ENCODE results near the gene POLR2J. TPM values are rescaled to one million over a fixed set of nuclear protein-coding genes. Genes with fewer than 3 reads are reported as not detected.
"Not testable (repeated sequence)": the region's sequence is repeated elsewhere in the genome, so short reads cannot be mapped to it uniquely, and the experiment has no call there.

Gene POLR2J
- total and polyA plus RNA-seq, 2 donors = 12.5 to 71.3 TPM

DNA sequence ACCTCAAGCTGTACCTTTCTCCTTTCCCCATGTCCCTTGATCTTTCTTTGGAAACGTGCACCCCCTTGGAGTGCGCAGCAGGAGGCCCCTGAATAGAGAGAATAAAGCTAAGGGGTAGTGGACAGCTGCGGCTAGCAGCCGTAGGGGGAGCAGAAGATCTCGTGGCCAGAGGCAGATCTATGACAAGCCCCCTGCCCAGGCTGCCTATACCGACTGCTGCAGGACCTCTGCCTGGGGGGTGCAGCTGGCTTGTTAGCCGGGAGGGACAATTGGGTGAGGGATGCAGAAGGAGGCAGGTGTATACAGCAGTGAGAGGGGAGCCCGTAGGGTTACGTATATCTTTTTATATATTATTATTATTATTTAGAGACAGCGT is 475 bp upstream of the POLR2J start:
- DNase-seq (ENCODE audit: extremely low spot score) = not testable (repeated sequence)
- WGBS = 0% methylated on average over 2 of the region's 10 CpGs

GRCh38 chr7:102474736-102475435 is 3.8 kb downstream of the POLR2J start:
- H3K36me3 ChIP-seq (ENCODE audit: insufficient read depth); DNase-seq (ENCODE audit: extremely low spot score); H3K27ac ChIP-seq (ENCODE audit: low read depth); H3K4me1 ChIP-seq (ENCODE audit: insufficient read depth); H3K4me3 ChIP-seq (ENCODE audit: low read depth, low read length): not testable (repeated sequence)
- whole genome bisulfite sequencing = 64% methylated on average over 10 of the region's 19 CpGs

More for the DNA sequence above, 475 bp upstream of the POLR2J start:
- not testable (repeated sequence) for H3K36me3 ChIP-seq (ENCODE audit: insufficient read depth); H3K4me1 ChIP-seq (ENCODE audit: insufficient read depth); H3K27ac ChIP-seq (ENCODE audit: low read depth); H3K4me3 ChIP-seq (ENCODE audit: low read depth, low read length)

DNA sequence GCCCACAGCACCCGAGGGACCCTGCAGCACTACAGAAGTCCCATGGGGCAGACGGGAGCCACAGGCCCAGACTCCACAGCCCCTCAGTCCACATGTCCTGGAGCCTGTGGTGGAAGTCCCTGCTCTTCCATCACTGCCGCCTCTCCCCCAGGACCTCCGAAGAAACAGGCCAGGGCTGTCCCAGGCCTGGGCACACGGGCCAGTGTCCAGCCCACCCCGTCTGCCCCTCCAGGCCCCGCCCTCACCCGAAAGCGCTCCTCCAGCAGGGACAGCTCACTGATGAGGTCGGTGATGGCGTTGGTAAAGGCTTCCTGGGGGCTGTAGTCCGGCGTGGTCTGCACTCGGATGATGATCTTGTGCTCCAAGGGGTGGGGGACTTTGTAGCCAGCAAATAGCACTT is 4.6 kb downstream of the POLR2J start:
- not testable (repeated sequence) for DNase-seq (ENCODE audit: extremely low spot score); H3K4me1 ChIP-seq (ENCODE audit: insufficient read depth); H3K27ac ChIP-seq (ENCODE audit: low read depth); H3K36me3 ChIP-seq (ENCODE audit: insufficient read depth); H3K4me3 ChIP-seq (ENCODE audit: low read depth, low read length)
- WGBS = 80% methylated on average over 13 of the region's 14 CpGs

GRCh38 chr7:102473271-102473991 is 5.3 kb downstream of the POLR2J start:
- 77% methylated on average over 23 of the region's 23 CpGs for WGBS
- Histone ChIP-seq H3K4me1 (ENCODE audit: insufficient read depth) (no peaks in the 10 kb centered on the region), H3K27ac (ENCODE audit: low read depth) (no peak overlapping the region), H3K4me3 (ENCODE audit: low read depth, low read length) (no peak overlapping the region), H3K36me3 (ENCODE audit: insufficient read depth) (no peaks in the 10 kb centered on the region)
- DNase-seq (ENCODE audit: extremely low spot score) = no peak

DNA sequence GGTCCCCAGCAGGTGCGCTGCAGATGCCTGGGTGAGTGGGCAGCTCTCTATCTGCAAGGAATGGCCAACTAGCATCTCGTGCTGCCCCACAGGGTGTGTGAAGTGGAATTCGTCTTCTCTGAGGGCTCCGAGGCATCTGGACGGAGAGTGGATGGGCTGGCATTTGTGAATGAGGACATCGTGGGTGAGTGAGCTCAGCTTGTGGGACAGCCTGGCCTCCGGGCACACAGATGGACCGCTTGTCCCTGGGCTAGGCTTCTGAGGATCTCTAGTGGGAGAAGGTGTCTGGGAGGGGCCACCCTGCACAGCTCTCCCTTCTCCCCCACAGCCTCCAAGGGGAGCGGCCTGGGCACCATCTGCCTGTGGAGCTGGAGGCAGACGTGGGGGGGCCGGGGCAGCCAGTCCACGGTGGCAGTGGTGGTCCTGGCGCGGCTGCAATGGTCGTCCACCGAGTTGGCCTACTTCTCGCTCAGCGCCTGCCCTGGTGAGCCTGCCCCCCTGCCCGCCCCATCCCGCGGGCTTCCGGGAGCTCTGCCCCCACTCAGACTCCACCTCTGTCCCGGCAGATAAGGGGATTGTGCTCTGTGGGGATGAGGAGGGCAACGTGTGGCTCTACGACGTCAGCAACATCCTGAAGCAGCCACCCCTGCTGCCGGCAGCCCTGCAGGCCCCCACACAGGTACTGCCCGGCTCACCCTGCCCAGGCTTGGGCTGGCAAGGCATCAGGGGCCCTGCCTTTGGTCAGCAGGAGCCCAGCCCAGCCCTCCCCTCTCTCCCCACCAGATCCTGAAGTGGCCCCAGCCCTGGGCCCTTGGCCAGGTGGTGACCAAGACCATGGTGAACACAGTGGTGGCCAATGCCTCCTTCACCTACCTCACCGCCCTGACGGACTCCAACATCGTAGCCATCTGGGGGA is 6.3 kb downstream of the POLR2J start:
- no peak for DNase-seq (ENCODE audit: extremely low spot score)
- H3K36me3 ChIP-seq (ENCODE audit: insufficient read depth) = no peaks in the 10 kb centered on the region

GRCh38 chr7:102471791-102472125 is 7.0 kb downstream of the POLR2J start:
- Histone ChIP-seq H3K36me3 (ENCODE audit: insufficient read depth) (no peaks in the 10 kb centered on the region), H3K4me3 (ENCODE audit: low read depth, low read length) (no peak overlapping the region), H3K27ac (ENCODE audit: low read depth) (no peak overlapping the region), H3K4me1 (ENCODE audit: insufficient read depth) (no peaks in the 10 kb centered on the region)
- no peak for DNase-seq (ENCODE audit: extremely low spot score)
- WGBS = 82% methylated on average over 6 of the region's 6 CpGs

More for the DNA sequence above, 6.3 kb downstream of the POLR2J start:
- 71% methylated on average over 31 of the region's 31 CpGs for WGBS
- no peak overlapping the region for H3K27ac ChIP-seq (ENCODE audit: low read depth)
- H3K4me1 ChIP-seq (ENCODE audit: insufficient read depth) = no peaks in the 10 kb centered on the region
- no peak overlapping the region for H3K4me3 ChIP-seq (ENCODE audit: low read depth, low read length)

DNA sequence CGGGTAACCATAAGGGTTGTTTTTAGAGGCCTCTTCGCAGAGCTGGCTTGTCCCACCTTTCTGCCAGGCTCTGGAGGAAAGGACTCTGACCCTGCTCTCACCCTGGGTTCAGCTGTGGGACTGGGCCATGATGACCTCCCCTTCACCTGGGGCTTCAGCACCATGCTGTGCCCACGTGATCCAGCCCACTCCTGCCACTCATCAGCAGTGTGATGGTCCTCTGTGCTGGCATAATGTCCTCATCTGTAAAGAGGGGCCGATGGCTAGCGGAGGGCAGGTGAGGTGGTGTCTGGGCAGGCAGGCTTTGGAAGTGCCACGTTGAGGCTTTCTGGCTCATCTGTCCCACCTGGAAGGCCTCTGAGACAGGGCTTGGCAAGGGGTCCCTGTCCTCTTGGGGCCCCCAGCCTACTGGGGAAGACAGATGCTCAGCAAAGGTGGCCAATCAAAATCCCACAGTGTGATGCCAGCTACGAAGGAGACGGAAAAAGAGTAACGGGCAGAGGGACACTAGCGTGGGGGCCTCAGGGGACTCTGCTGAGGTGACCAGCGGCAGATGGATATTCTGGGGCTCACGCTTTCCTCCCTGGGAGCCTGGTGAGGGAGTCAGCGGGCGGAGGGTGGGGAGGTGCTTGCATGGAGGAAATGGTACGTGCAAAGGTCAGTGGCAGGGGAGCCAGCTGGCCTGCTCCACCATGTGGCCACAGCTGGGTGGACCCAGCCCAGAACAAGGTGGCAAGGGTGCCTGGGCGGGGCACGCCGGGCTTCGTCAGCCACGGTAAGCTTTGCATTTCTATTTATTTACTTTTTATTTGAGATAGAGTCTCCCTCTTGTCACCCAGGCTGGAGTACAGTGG is 8.5 kb downstream of the POLR2J start:
- H3K36me3 ChIP-seq (ENCODE audit: insufficient read depth) = no peaks in the 10 kb centered on the region
- H3K4me3 ChIP-seq (ENCODE audit: low read depth, low read length) = no peak overlapping the region
- no peak overlapping the region for H3K27ac ChIP-seq (ENCODE audit: low read depth)
- DNase-seq (ENCODE audit: extremely low spot score) = no peak
- 87% methylated on average over 20 of the region's 20 CpGs for WGBS
- H3K4me1 ChIP-seq (ENCODE audit: insufficient read depth) = no peaks in the 10 kb centered on the region

DNA sequence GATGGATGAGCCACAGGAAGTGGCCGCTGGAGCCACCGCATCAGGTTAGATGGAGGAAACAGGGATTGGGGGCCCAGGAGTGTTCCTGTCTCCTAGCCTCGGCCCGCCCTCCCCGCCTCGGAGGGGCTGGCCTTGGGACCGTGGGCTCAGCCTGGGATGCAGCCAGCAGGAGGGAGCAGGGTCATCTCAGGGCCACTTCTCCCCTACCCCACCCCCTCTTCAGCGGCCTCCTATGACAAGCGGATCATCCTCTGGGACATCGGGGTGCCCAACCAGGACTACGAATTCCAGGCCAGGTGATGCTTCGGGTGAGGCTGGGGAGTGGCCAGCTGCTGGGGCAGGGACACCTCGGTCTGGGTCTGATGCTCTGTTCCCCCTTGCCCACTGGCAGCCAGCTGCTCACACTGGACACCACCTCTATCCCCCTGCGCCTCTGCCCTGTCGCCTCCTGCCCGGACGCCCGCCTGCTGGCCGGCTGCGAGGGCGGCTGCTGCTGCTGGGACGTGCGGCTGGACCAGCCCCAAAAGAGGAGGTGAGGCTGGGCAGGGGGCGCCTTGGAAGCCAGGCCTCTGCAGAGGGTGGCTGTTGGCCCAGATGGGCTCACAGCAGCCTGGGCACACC is 9.3 kb downstream of the POLR2J start:
- WGBS = 90% methylated on average over 24 of the region's 24 CpGs
- no peak overlapping the region for H3K4me3 ChIP-seq (ENCODE audit: low read depth, low read length)
- no peak for DNase-seq (ENCODE audit: extremely low spot score)
- H3K36me3 ChIP-seq (ENCODE audit: insufficient read depth) = no peaks in the 10 kb centered on the region
- H3K27ac ChIP-seq (ENCODE audit: low read depth) = no peak overlapping the region
- H3K4me1 ChIP-seq (ENCODE audit: insufficient read depth) = no peaks in the 10 kb centered on the region

DNA sequence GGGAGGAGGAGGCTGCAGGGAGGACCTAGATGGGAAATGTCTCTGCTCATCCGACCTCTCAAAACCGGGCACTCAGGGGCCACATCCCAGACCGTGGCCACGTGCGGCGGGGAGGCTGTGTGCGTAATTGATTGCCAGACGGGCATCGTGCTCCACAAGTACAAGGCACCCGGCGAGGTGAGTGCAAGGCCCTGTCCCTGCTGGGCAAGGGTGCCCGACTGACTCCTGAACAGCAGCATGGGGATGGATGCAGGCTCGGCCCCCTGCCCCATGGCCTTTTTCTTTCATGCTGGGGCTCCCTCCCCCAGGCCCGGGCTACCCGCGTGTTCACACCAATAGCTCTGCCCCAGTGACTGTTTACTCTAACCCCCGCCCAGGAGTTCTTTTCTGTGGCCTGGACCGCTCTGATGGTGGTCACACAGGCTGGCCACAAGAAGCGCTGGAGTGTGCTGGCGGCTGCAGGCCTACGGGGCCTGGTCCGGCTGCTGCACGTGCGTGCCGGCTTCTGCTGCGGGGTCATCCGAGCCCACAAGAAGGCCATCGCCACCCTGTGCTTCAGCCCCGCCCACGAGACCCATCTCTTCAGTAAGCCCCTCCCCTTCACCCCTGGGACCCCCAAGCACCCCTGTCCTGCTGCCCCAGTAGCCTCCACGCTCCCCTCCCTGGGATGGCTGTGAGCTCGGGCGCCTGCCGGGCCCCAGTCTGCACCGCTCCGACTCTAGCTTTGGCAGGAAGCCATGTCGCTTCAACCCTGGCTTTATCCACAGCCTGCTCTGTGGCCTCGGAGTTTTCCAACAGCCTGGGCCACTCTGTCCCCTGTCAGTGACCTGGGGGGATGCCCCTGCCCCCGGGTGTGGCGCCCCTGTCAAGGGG is 10.0 kb downstream of the POLR2J start:
- no peak overlapping the region for H3K4me3 ChIP-seq (ENCODE audit: low read depth, low read length)
- no peak overlapping the region for H3K27ac ChIP-seq (ENCODE audit: low read depth)
- H3K4me1 ChIP-seq (ENCODE audit: insufficient read depth) = no peaks in the 10 kb centered on the region
- no peak for DNase-seq (ENCODE audit: extremely low spot score)
- no peaks in the 10 kb centered on the region for H3K36me3 ChIP-seq (ENCODE audit: insufficient read depth)
- 89% methylated on average over 40 of the region's 40 CpGs for WGBS

GRCh38 chr7:102467581-102468477 is 10.9 kb downstream of the POLR2J start:
- 92% methylated on average over 24 of the region's 24 CpGs for WGBS
- Histone ChIP-seq H3K36me3 (ENCODE audit: insufficient read depth) (no peaks in the 10 kb centered on the region), H3K4me3 (ENCODE audit: low read depth, low read length) (no peak overlapping the region), H3K4me1 (ENCODE audit: insufficient read depth) (no peaks in the 10 kb centered on the region), H3K27ac (ENCODE audit: low read depth) (no peak overlapping the region)
- no peak for DNase-seq (ENCODE audit: extremely low spot score)

- no peak overlapping the region for H3K27ac ChIP-seq (ENCODE audit: low read depth)
- no peaks in the 10 kb centered on the region for H3K36me3 ChIP-seq (ENCODE audit: insufficient read depth)
- no peak for DNase-seq (ENCODE audit: extremely low spot score)
- H3K4me1 ChIP-seq (ENCODE audit: insufficient read depth) = no peaks in the 10 kb centered on the region
- WGBS = 95% methylated on average over 7 of the region's 7 CpGs
- H3K4me3 ChIP-seq (ENCODE audit: low read depth, low read length) = no peak overlapping the region
Measured at GRCh38 chr7:102466097-102466496, 12.6 kb downstream of the POLR2J start.
